SJSA1 (cell line): ENCODE data around the gene STRN3. TPM values are rescaled to one million over a fixed set of nuclear protein-coding genes. Genes with fewer than 3 reads are reported as not detected.

ENCODE experiments used
- total RNA-seq: library from RNA; depleted of rRNA; stranded (reverse); fragments of >200 nt; shearing (Covaris generic); gene quantifications from 2 replicates; pipeline ENCODE4 v1.2.3, GENCODE V29; 2014; rRNA removed

STRN3 gene
- total RNA-seq, 1 experiment from 2014 or later = 52.2 TPM

Other genes with a start within 250 kb of the STRN3 start
- 0.34 and 0.63 TPM in 2 replicates for gene COCH, start 151.8 kb downstream of the STRN3 start, total RNA-seq
- 1.4 and 9.3 TPM in 2 replicates for gene AP4S1, start 730 bp downstream of the STRN3 start, total RNA-seq
- gene HECTD1, start 181.4 kb upstream of the STRN3 start, total RNA-seq = 130 and 140 TPM in 2 replicates